GM19455 (cell line): ENCODE measurements around the gene TBC1D23.
"Not testable (repeated sequence)": the region's sequence is repeated elsewhere in the genome, so short reads cannot be mapped to it uniquely, and the experiment has no call there.

Source experiments
- ATAC-seq: cut with Tn5 transposase; IDR thresholded peaks from one replicate; pipeline ENCODE4 v1.9.1; 2021; ENCODE audit not compliant: unreplicated experiment

Gene TBC1D23

DNA sequence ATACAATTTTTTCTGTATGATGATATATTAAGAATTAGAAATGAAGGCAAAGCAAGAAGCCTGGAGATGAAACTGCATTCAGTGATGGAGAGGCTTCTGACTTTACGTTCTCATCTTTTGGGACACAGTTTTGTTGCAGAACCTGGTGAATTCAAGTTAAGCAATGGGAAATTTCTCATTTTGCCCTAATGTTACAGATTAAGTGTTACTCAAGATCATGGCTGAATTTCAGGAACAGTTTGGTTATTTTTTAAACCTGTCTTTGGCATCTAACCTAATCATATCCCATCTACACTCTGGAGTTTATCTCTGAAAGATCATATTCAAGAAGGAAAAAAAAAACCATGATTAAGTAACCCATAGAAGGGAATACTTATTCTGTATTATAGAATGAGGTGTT is 79.7 kb downstream of the TBC1D23 start:
- ATAC-seq, result no peak

DNA sequence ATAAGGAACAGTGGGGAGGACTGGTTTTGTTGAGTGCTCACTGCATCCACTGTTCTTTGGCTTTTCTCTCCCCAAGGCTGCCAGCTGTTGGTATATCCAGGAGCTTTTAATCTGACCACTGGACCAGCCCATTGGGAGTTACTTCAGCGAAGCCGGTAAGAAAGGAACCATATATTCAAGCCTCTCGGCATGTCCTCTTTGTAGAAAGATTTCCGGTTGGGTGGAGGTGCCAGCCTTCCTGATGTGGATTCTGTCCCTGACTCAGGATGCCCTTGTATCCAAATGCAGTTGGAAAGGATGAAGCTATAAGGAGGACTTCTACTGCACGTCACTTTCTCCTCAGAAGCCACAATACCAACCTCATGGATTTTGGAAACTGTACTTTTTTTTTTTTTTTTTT is 87.9 kb downstream of the TBC1D23 start:
- ATAC-seq, result no peak

DNA sequence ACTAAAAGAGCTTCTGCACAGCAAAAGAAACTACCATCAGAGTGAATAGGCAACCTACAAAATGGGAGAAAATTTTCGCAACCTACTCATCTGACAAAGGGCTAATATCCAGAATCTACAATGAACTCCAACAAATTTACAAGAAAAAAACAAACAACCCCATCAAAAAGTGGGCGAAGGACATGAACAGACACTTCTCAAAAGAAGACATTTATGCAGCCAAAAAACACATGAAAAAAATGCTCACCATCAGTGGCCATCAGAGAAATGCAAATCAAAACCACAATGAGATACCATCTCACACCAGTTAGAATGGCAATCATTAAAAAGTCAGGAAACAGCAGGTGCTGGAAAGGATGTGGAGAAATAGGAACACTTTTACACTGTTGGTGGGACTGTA is 91.0 kb downstream of the TBC1D23 start:
- not testable (repeated sequence) for ATAC-seq

DNA sequence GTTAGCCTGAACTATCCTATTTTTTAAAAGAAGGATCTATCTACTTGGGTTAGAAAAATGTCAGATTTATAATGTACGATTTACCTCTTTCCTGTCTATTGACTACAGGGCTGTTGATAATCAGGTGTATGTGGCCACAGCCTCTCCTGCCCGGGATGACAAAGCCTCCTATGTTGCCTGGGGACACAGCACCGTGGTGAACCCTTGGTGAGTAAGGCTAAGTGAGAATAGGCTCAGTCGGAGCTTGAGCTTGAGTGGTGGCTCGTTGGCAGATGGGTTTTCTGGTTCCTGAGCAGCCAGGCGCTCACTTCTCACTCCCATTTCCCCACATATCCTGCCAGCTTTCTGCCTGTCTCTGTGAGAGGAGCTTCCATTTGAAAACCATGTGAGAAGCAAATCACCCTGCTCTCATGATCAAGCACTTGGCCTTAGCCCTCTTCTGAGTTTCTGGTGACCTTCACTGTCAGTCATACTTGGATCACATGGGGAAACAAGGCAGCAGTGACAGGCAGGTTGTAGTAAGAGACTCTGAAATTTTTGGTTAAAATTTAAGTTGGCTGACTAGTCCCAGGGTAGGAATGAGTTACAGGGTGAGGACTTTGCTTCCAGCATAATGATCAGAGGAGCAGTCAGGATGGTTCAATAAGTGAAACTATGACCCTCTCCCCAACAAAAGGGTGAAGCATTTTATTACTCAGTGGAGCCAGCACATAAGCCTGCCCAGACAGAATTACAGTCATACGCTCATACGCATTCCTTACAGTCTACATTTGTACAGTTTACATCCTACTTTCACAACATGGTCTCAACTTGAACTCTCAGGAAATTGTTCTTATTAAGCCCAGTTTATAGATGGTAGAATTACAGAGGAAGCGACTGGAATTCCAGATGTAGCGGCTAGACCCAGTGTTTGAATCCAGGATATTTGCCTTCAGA is 91.8 kb downstream of the TBC1D23 start:
- ATAC-seq, result no peak

DNA sequence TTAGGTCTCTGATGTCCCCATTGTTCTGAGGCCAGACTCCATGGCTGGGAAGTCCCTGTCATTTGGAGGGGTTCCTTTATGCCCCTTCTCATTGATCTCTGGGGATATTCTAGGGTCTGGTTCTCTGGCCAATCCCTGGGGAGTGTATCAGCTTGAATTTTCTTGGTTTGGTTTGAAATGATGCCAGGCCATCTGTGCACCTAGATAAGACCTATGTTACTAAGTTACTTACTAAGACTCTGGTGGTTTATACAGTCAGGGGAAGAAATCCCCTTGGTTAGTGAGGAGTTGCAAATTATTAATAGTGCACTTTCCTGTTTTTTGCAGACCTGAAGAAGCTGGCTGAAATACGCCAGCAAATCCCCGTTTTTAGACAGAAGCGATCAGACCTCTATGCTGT is 94.1 kb downstream of the TBC1D23 start:
- ATAC-seq, result no peak

DNA sequence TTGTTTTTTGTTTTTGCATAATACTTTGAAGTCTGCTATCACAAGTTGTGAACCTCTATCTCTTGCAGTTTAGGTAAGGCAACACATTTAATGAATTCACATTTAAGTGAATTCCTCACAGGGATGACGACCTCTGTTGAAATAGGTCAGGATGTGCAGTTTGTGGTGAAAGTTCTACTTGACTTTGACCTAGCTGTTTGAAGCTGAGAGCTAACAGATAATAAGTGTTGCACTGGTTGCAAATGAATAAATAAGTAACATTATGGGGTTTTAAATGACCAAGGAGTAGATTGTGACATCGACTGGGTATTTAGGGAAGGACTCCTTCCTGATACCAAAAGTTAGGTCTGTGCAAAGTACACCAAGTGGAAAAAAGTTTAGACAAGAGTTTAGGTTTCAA is 97.6 kb downstream of the TBC1D23 start:
- no peak for ATAC-seq

DNA sequence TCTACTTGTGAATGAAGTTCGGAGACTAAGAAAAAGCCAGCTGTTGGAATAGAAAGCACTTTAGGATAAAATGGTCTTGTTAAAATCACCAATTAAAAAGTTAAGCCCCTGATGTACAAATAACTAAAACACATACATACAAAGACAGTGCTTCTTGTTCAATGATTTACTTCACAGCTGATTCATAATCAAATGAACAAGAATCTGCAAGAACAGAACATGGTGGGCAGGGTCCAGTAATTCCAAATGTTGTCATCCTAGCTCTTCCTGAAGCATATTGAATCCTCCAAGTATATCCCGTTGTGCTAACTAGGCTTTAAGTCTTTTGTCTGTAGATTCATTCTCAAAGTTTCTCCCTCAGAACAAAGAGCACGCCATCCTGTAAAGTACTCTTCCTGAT is 98.2 kb downstream of the TBC1D23 start:
- no peak for ATAC-seq

DNA sequence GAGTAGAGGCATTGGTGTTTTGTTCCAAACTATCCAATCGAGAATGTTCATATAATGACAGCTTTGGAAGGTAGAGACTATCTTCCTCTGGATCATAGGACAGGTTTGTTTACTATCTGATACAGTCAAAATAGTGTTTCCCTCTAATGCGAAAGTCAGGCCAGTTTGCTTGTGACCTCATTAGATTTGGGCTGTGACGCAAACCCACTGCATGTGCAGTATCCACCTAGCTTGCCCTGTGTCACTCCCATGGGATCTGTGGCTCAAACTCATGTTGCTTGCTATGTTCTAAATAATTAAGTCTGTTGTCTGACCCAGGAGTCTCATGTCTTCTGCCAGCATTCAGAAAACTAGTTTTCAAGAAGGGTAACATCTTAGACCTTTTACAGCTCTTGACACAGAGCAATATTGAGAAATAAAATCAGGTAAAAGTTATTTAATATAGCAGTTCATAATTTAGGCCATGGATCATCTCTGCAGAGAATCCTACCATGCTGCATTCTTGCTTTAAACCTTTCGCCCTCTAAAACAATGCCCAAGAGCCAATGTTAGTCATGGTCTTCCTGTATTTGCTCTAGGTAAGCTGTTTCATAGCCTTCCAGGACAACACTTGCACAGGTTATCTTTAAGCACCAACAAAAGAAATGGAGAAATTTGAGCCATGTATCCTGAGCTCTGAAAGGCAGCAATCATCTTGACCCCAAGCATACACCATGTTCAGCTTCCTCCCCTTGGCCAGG is 100.1 kb downstream of the TBC1D23 start:
- no peak for ATAC-seq

DNA sequence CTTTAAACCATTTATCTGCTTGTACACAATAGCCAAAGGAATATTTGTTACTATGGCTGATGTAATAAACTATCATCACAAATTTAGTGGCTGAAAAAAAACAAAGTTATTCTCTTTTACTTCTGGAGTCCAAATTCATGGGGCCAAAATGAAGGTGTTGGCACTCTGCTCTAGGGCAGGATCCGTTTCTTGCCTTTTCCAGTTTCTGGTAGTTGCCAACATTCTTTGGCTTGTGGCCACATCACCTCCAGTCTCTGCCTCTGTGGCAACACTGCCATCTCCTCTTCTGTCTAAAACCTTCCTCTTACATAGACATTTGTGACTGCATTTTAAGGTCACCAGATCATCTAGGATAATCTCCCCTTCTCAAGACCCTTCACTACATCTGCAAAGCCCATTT is 101.1 kb downstream of the TBC1D23 start:
- no peak for ATAC-seq

DNA sequence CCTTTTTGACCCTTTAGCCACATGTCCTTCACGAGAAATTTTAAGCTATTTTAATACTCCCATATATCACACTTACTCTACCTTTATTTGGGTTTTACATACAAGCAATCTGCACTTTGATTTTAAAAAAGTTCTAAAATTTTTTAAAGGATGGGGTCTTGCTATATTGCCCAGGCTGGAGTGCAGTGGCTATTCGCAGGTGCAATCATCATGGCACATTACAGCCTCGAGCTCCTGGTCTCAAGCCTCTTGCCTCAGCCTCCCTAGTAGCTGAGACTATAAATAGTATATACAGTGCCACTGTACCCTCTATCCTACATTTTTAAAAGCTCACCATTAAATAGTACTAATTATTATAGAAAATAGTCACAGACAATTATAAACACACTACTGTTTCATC is 103.6 kb downstream of the TBC1D23 start:
- no peak for ATAC-seq

DNA sequence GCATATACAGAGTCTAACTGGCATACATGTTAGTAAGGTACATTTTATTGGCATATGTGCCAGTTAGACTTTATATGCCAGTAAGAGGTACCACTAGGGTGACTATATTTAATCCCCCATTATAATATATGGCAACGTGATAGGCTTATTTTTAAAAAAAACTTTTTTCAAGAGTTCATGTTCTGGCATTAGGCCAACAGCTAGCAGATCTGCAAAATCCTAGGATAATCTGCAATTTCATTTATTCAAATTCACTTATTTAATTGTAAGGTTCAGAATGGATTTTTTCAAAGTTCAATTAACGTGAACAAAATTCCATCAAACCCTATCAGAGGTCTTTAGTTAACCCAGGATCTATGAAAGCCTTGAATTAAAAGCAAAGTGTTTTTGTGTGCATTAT is 105.6 kb downstream of the TBC1D23 start:
- ATAC-seq, result no peak

DNA sequence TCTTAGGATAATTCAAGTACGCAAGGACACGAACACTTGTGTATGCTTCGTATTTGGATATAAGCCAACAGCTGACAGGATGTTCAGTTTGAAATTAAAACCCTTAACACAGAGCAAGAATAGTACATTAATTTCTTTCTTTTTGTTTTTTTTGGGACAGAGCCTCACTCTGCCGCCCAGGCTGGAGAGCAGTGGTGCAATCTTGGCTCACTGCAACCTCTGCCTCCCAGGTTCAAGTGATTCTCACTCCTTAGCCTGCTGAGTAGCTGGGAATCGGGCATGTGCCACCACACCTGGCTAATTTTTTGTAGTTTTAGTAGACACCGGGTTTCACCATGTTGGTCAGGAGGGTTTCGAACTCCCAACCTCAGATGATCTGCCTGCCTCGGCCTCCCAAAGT is 107.6 kb downstream of the TBC1D23 start:
- ATAC-seq, result no peak

DNA sequence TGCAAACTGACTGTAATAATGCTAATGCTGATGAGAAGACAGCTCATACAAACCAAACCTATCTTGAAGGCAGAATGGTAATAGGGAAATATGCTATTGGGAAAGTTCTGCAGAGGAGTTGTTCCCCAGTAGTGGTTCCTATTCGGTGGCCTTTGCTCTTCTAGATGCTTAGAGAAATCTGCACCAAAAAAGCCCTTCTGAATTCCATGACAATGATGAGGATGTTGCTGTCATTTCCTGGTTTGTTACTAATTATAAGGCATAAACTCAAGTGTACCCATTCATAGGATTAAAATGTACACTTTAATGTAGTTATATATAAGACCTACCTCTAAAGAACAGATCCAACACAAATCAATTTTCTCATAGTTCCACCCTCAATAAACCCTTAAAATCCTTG is 110.0 kb downstream of the TBC1D23 start:
- no peak for ATAC-seq

DNA sequence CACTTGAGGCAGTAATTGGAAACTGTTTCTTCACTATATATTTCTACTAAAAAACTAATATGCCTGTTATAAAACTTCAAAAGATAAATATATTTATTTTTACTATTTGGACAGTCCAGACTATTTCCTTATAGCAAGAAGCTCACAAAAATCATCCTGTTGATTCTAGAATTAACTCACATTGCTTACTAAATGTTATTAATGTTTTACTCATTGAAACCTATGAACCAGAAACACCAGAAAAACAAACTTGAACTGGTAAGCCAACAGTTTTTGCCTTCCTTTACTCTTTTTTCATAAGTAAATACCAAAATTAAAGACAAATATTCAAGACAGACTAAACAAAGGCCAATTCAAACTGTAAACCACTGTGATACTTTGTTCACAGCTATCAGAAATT is 113.7 kb downstream of the TBC1D23 start:
- ATAC-seq, result no peak
